ENCODE measurements around the gene KCNK16.
"Not testable (repeated sequence)": the region's sequence is repeated elsewhere in the genome, so short reads cannot be mapped to it uniquely, and the experiment has no call there.

KCNK16 gene

GRCh38 chr6:39301606-39302005, 20.9 kb downstream of the KCNK16 start:
- no peaks in the 10 kb centered on the region for H3K36me3 ChIP-seq
- no peak overlapping the region for H3K9ac ChIP-seq
- no peak overlapping the region for H3K4me2 ChIP-seq
- TF ChIP-seq Cebpa-rat (IDR thresholded peaks at IDR 0.05) = no peak
- H3K27me3 ChIP-seq = no peaks in the 10 kb centered on the region
- H4K20me1 ChIP-seq = no peaks in the 10 kb centered on the region
- H3K9me3 ChIP-seq = no peaks in the 10 kb centered on the region
- H3K4me1 ChIP-seq = no peaks in the 10 kb centered on the region
- no peak overlapping the region for H3K4me3 ChIP-seq
- no peak overlapping the region for H3K27ac ChIP-seq

DNA sequence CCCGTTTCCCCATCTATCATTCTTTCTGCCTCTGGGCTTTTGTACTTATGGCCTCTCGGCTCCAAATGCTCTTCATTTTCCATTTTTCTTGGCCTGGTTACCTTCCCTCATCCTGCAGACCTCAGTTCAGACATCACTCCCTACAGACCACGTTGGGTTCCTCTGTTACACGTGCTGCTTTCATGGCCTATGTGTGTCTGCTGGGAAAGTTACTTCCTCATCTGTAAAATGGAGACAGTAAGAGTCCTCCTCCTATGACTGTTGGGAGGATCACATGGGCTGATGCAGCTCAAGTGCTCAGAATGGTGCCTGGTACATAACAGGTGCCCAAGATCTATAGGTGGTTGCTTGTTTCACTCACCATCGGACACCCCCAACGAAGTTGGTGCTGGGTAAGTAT, 21.8 kb downstream of the KCNK16 start:
- Histone ChIP-seq H3K9ac (no peak overlapping the region), H3K4me1 (no peaks in the 10 kb centered on the region), H3K4me3 (no peak overlapping the region), H3K27ac (no peak overlapping the region), H4K20me1 (no peaks in the 10 kb centered on the region), H3K9me3 (no peaks in the 10 kb centered on the region), H3K36me3 (no peaks in the 10 kb centered on the region), H3K27me3 (no peaks in the 10 kb centered on the region), H3K4me2 (no peak overlapping the region)
- no peak for TF ChIP-seq Cebpa-rat (IDR thresholded peaks at IDR 0.05)

- Histone ChIP-seq H3K9me3 (no peaks in the 10 kb centered on the region), H3K36me3 (no peaks in the 10 kb centered on the region), H4K20me1 (no peaks in the 10 kb centered on the region), H3K9ac (no peak overlapping the region), H3K27me3 (no peaks in the 10 kb centered on the region), H3K4me2 (no peak overlapping the region), H3K4me1 (no peaks in the 10 kb centered on the region), H3K4me3 (no peak overlapping the region), H3K27ac (no peak overlapping the region)
- no peak for TF ChIP-seq Cebpa-rat (IDR thresholded peaks at IDR 0.05)
Measured at GRCh38 chr6:39298061-39298460, 24.4 kb downstream of the KCNK16 start.

DNA sequence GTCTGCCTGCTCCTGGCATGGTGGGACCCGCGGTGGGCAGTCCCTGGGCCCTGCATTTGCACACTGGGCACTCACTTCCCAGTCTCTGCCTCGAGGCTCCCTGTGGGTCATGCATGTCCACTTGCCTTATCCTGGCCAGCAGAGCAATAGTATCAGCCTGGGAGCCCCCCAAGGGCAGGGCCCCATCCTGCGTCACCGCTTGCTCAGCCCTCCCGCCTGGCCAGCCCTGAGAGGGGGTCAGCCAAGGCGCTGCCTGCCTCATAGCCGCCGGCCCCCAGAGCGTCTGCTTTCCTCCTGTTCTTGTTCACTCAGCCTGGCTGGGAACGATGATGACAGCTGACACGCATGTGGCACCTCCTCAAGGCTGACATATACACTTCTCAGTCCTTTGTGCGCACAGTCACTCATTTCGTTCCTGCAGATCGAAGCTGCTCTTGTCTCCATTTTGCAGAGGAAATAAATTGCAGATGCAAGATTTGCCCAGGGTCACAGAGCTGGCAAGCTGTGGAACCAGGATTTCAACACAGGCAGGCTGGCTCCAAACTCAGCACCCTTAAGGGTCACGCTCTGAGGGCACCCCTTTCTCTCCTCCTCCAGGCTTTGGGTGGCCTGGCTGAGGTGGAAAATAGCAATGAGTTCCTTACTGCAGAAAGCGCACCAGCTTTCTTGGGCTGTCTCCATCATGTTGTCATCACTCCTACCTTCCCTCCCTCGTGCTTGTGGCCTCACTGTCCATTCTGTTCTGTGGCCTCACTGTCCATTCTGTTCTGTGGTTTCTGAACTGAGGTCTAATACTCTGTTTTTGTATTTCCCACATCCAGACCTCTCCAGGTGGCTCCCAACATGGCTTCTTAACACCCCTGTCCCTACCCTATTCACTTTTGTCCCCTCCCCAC, 25.5 kb downstream of the KCNK16 start:
- H3K4me3 ChIP-seq = no peak overlapping the region
- TF ChIP-seq Cebpa-rat (IDR thresholded peaks at IDR 0.05) = no peak
- no peak overlapping the region for H3K27ac ChIP-seq

GRCh38 chr6:39295611-39296011, 26.9 kb downstream of the KCNK16 start:
- Histone ChIP-seq H3K4me3 (no peak overlapping the region), H3K4me1 (no peaks in the 10 kb centered on the region), H3K27ac (no peak overlapping the region), H3K27me3 (no peaks in the 10 kb centered on the region), H4K20me1 (no peaks in the 10 kb centered on the region), H3K4me2 (no peak overlapping the region), H3K9ac (no peak overlapping the region), H3K9me3 (no peaks in the 10 kb centered on the region), H3K36me3 (no peaks in the 10 kb centered on the region)
- no peak for TF ChIP-seq Cebpa-rat (IDR thresholded peaks at IDR 0.05)

More for the DNA sequence above, 25.5 kb downstream of the KCNK16 start:
- Histone ChIP-seq H3K4me2 (no peak overlapping the region), H3K27me3 (no peaks in the 10 kb centered on the region), H3K9me3 (no peaks in the 10 kb centered on the region), H3K4me1 (no peaks in the 10 kb centered on the region), H4K20me1 (no peaks in the 10 kb centered on the region), H3K36me3 (no peaks in the 10 kb centered on the region), H3K9ac (no peak overlapping the region)

DNA sequence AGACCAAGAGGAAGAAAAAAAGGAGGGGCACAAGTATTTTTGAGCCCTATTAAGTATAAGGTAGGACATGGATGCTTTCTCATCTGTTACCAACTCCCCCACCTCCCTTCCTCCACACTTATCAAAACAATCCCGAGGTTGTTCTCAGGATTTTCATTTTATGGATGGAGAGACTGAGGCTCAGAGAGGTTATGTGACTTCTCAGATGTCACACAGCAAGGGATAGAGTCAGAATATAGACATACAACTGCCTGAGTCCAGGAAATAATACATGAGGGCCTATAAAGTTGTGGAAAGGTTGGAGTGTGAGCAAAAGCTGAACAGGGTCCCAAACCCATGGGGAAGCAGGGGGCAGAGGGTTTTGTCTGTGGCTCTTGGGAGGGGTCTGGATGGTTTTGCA, 27.6 kb downstream of the KCNK16 start:
- no peak overlapping the region for H3K4me2 ChIP-seq
- no peak for TF ChIP-seq Cebpa-rat (IDR thresholded peaks at IDR 0.05)
- H3K9me3 ChIP-seq = no peaks in the 10 kb centered on the region
- no peaks in the 10 kb centered on the region for H3K36me3 ChIP-seq
- no peak overlapping the region for H3K27ac ChIP-seq
- no peaks in the 10 kb centered on the region for H4K20me1 ChIP-seq
- H3K27me3 ChIP-seq = no peaks in the 10 kb centered on the region
- H3K4me3 ChIP-seq = no peak overlapping the region
- no peak overlapping the region for H3K9ac ChIP-seq
- H3K4me1 ChIP-seq = no peaks in the 10 kb centered on the region

GRCh38 chr6:39294133-39294532, 28.4 kb downstream of the KCNK16 start:
- no peak overlapping the region for H3K27ac ChIP-seq
- H3K4me2 ChIP-seq = no peak overlapping the region
- no peaks in the 10 kb centered on the region for H3K4me1 ChIP-seq
- no peaks in the 10 kb centered on the region for H3K27me3 ChIP-seq
- H3K4me3 ChIP-seq = no peak overlapping the region
- no peaks in the 10 kb centered on the region for H4K20me1 ChIP-seq
- H3K9ac ChIP-seq = no peak overlapping the region
- H3K9me3 ChIP-seq = no peaks in the 10 kb centered on the region
- no peaks in the 10 kb centered on the region for H3K36me3 ChIP-seq
- TF ChIP-seq Cebpa-rat (IDR thresholded peaks at IDR 0.05) = no peak

GRCh38 chr6:39292637-39293036, 29.9 kb downstream of the KCNK16 start:
- no peak for TF ChIP-seq Cebpa-rat (IDR thresholded peaks at IDR 0.05)
- no peaks in the 10 kb centered on the region for H3K4me1 ChIP-seq
- no peaks in the 10 kb centered on the region for H3K36me3 ChIP-seq
- no peak overlapping the region for H3K9ac ChIP-seq
- no peak overlapping the region for H3K4me3 ChIP-seq
- H3K27ac ChIP-seq = no peak overlapping the region
- no peak overlapping the region for H3K4me2 ChIP-seq
- no peaks in the 10 kb centered on the region for H3K27me3 ChIP-seq
- H4K20me1 ChIP-seq = no peaks in the 10 kb centered on the region
- H3K9me3 ChIP-seq = no peaks in the 10 kb centered on the region

- Histone ChIP-seq H3K9ac (no peak overlapping the region), H3K4me3 (no peak overlapping the region), H4K20me1 (no peaks in the 10 kb centered on the region), H3K27me3 (no peaks in the 10 kb centered on the region), H3K36me3 (no peaks in the 10 kb centered on the region), H3K4me1 (no peaks in the 10 kb centered on the region), H3K9me3 (no peaks in the 10 kb centered on the region), H3K27ac (no peak overlapping the region), H3K4me2 (no peak overlapping the region)
- TF ChIP-seq Cebpa-rat (IDR thresholded peaks at IDR 0.05) = no peak
Measured at GRCh38 chr6:39289490-39289889, 33.0 kb downstream of the KCNK16 start.

GRCh38 chr6:39287601-39288000, 34.9 kb downstream of the KCNK16 start:
- Histone ChIP-seq H3K4me1 (no peaks in the 10 kb centered on the region), H4K20me1 (no peaks in the 10 kb centered on the region), H3K9ac (no peak overlapping the region), H3K36me3 (no peaks in the 10 kb centered on the region), H3K4me2 (no peak overlapping the region), H3K27me3 (no peaks in the 10 kb centered on the region), H3K9me3 (no peaks in the 10 kb centered on the region), H3K27ac (no peak overlapping the region), H3K4me3 (no peak overlapping the region)
- TF ChIP-seq Cebpa-rat (IDR thresholded peaks at IDR 0.05) = no peak

DNA sequence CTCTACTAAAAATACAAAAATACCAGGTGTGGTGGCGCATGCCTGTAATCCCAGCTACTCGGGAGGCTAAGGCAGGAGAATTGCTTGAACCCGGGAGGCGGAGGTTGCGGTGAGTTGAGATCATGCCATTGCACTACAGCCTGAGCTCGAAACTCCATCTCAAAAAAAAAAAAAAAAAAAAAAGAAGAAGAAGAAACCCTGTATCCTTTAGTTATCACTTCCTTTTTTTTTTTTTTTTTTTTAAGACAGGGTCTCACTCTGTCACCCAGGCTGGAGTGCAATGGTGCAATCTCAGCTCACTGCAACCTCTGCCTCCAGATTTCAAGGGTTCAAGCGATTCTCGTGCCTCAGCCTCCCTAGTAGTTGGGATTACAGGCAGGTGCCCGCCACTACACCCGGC, 35.9 kb downstream of the KCNK16 start:
- not testable (repeated sequence) for H4K20me1 ChIP-seq, H3K36me3 ChIP-seq, H3K27me3 ChIP-seq, H3K4me3 ChIP-seq, H3K27ac ChIP-seq, H3K4me1 ChIP-seq, H3K9me3 ChIP-seq, H3K9ac ChIP-seq, H3K4me2 ChIP-seq
